ENCODE data around the gene FNBP1. TPM values are rescaled to one million over a fixed set of nuclear protein-coding genes. Genes with fewer than 3 reads are reported as not detected.

The FNBP1 gene
- total RNA-seq, 1 experiment from 2014 or later = 53.6 TPM

- intact Hi-C loops (cut with micrococcal nuclease; ENCODE audit: unreplicated experiment) = no loop called here
These were observed 27.5 kb downstream of the FNBP1 start for GRCh38 chr9:130015353-130016019.

GRCh38 chr9:130013326-130013725 lies 29.7 kb downstream of the FNBP1 start:
- intact Hi-C loops (cut with micrococcal nuclease; ENCODE audit: unreplicated experiment) = no loop called here

More at GRCh38 chr9:130015353-130016019, 27.5 kb downstream of the FNBP1 start:
- no peak for TF ChIP-seq CTCF (IDR thresholded peaks at IDR 0.05)
- no peak for TF ChIP-seq SIN3A (IDR thresholded peaks at IDR 0.05; ENCODE audit: borderline replicate concordance, insufficient read depth, low read depth, low read length)
- no peak for TF ChIP-seq REST (IDR thresholded peaks at IDR 0.05; ENCODE audit: insufficient read depth in 1 of 2, low read depth in 2 of 2, low read length in 1 of 2)
- no peak for TF ChIP-seq POLR2AphosphoS5 (IDR thresholded peaks at IDR 0.05; ENCODE audit: low read depth, low read length)
- no peak for TF ChIP-seq TCF7L2 (IDR thresholded peaks at IDR 0.05; ENCODE audit: low read depth, low read length)
- DNase-seq (ENCODE audit: low read depth, low spot score) (no peak), ATAC-seq (no peak)
- no peaks in the 10 kb centered on the region for H3K9me3 ChIP-seq (ENCODE audit: control insufficient read depth, insufficient read depth, low read depth, low read length)
- no peak overlapping the region for H3K4me3 ChIP-seq (ENCODE audit: low read depth in 2 of 2, low read length in 2 of 2)
- in situ Hi-C loops (cut with HindIII; ENCODE audit: low pct_unique_long_range_greater_than_20kb, low sequenced_read_pairs) = no loop called here
- H3K36me3 ChIP-seq (ENCODE audit: control insufficient read depth, insufficient read depth, low read length) = no peaks in the 10 kb centered on the region
- no TSS peak for BruUV-seq (replicated peaks)
- POLR2A ChIA-PET = no interaction called here
- H3K27me3 ChIP-seq (ENCODE audit: control insufficient read depth, insufficient read depth, low read length) = no peaks in the 10 kb centered on the region
- peaks cover 9% of the 10 kb centered on the region for H3K4me1 ChIP-seq (ENCODE audit: control insufficient read depth, insufficient read depth, low read length)
- CTCF ChIA-PET = no interaction called here
- no peak overlapping the region for H3K27ac ChIP-seq (ENCODE audit: low read length)

More at GRCh38 chr9:130013326-130013725, 29.7 kb downstream of the FNBP1 start:
- TF ChIP-seq POLR2AphosphoS5 (IDR thresholded peaks at IDR 0.05; ENCODE audit: low read depth, low read length) (no peak), TCF7L2 (IDR thresholded peaks at IDR 0.05; ENCODE audit: low read depth, low read length) (no peak), CTCF (IDR thresholded peaks at IDR 0.05) (no peak), SIN3A (IDR thresholded peaks at IDR 0.05; ENCODE audit: borderline replicate concordance, insufficient read depth, low read depth, low read length) (no peak), REST (IDR thresholded peaks at IDR 0.05; ENCODE audit: insufficient read depth in 1 of 2, low read depth in 2 of 2, low read length in 1 of 2) (no peak)
- no peak overlapping the region for H3K4me3 ChIP-seq (ENCODE audit: low read depth in 2 of 2, low read length in 2 of 2)
- no TSS peak for BruUV-seq (replicated peaks)
- no peaks in the 10 kb centered on the region for H3K27me3 ChIP-seq (ENCODE audit: control insufficient read depth, insufficient read depth, low read length)
- CTCF ChIA-PET = no interaction called here
- ATAC-seq (no peak), DNase-seq (ENCODE audit: low read depth, low spot score) (no peak)
- peaks cover 2% of the 10 kb centered on the region; the same call in 1 of the 2 replicates for H3K4me1 ChIP-seq (ENCODE audit: control insufficient read depth, insufficient read depth, low read length)
- in situ Hi-C loops (cut with HindIII; ENCODE audit: low pct_unique_long_range_greater_than_20kb, low sequenced_read_pairs) = no loop called here
- H3K36me3 ChIP-seq (ENCODE audit: control insufficient read depth, insufficient read depth, low read length) = no peaks in the 10 kb centered on the region
- POLR2A ChIA-PET = no interaction called here
- no peaks in the 10 kb centered on the region for H3K9me3 ChIP-seq (ENCODE audit: control insufficient read depth, insufficient read depth, low read depth, low read length)
- no peak overlapping the region for H3K27ac ChIP-seq (ENCODE audit: low read length)
